H1 (cell line): ENCODE measurements around the gene SLC7A10.

ENCODE experiments used
- CBX5 ChIP-seq: fragments of 300-800, 300-1000 bp; sonication (generic); IDR thresholded peaks from 2 replicates; pipeline ENCODE4 v1.7.1; 2016; ENCODE audit warnings: antibody characterized with exemption, low read length, low read depth
- POLR2A ChIP-seq, 2 experiments: IDR thresholded peaks; 1 replicate in 1 of 2; 2 replicates in 1 of 2; pipeline ENCODE4 v1.6.1; 2011; ENCODE audit warnings: low read depth in 2 of 2, low read length in 2 of 2, mild to moderate bottlenecking in 2 of 2; ENCODE audit errors: control extremely low read depth in 1 of 2
- TAF1 ChIP-seq: IDR thresholded peaks from 2 replicates; pipeline ENCODE4 v1.6.1; 2011; ENCODE audit warnings: mild to moderate bottlenecking, low read depth, low read length
- TCF12 ChIP-seq: IDR thresholded peaks from 2 replicates; pipeline ENCODE4 v1.6.1; 2011; ENCODE audit warnings: low read depth, mild to moderate bottlenecking, low read length
- YY1 ChIP-seq: IDR thresholded peaks from 2 replicates; pipeline ENCODE4 v1.6.1; 2011; ENCODE audit warnings: low read depth, mild to moderate bottlenecking, low read length

DNA sequence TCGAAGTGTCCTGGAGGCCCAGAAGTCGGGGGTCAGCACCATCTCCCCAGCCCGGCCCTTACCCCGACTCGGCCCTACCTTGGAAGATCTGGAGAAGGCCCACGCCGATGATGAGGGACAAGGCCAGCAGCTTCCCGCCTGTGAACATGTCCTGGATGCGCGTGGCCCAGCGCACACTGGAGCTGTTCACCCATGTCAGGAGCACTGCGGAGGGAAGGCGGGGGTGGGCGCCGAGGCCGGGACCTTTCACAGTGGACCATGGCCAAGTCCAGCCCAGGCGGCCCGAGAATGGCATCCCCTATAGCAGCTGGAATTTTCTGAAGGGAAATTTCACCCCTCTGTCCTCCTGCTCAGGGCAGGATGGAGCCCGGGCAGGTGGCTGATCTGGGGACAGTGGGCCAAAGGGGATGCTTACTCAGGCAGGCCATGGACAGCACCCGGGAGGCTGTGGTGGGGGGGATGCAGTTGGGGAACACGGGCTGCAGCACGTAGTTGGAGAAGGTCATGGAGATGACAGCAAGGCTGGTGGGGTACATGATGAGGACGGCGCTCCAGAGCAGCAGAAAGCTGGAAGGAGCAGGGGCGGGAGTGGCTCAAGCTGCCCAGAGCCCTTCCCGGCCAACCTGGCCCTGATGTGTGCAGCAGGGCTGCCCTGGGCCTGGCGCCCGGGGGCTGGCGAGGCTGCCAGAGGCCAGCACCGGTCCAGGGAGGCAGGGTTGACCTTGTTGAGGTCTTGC, 13.0 kb downstream of the SLC7A10 start:
- TF ChIP-seq TCF12 (no peak), CBX5 (no peak), POLR2A (IDR thresholded peaks at IDR 0.05; ENCODE audit: control extremely low read depth in 1 of 2, low read depth in 2 of 2, low read length in 2 of 2) (no peak), YY1 (no peak), TAF1 (no peak)
